SU-DHL-6 (cell line): ENCODE measurements around the gene MYH16.

Experiments
- H2AFZ ChIP-seq: fragments of 200-600 bp; sonication (generic); 2 replicates; pipeline ENCODE4 v1.6.1; 2014; ENCODE audit warnings: low read depth, mild to moderate bottlenecking, moderate library complexity, mixed read lengths, antibody characterized with exemption, low read length; ENCODE audit not compliant: severe bottlenecking
- H3F3A ChIP-seq: fragments of 200-600 bp; shearing (Covaris generic); 2 replicates; pipeline ENCODE4 v1.6.0; 2016; ENCODE audit warnings: antibody characterized with exemption, mild to moderate bottlenecking; ENCODE audit not compliant: insufficient read depth
- H3K27ac ChIP-seq: fragments of 200-600 bp; sonication (generic); 2 replicates; pipeline ENCODE4 v1.5.1; 2016; ENCODE audit warnings: low read depth, mild to moderate bottlenecking, low read length, moderate library complexity, mixed read lengths
- H3K27me3 ChIP-seq: fragments of 200-600 bp; sonication (generic), shearing (Covaris generic); 2 replicates; pipeline ENCODE4 v1.6.0; 2014; ENCODE audit warnings: mild to moderate bottlenecking, low read length
- H3K36me3 ChIP-seq: fragments of 200-600 bp; sonication (generic); 2 replicates; pipeline ENCODE4 v1.6.1; 2014; ENCODE audit warnings: mild to moderate bottlenecking, low read length, mixed read lengths
- H3K4me2 ChIP-seq: fragments of 300-600, 200-600 bp; shearing (Covaris generic), sonication (generic); 2 replicates; pipeline ENCODE4 v1.6.0; 2014; ENCODE audit warnings: low read length, low read depth, mild to moderate bottlenecking; ENCODE audit not compliant: poor library complexity, severe bottlenecking
- H3K4me3 ChIP-seq: fragments of 200-600 bp; sonication (generic); 2 replicates; pipeline ENCODE4 v1.5.1; 2014; ENCODE audit warnings: antibody characterized with exemption, low read length, mild to moderate bottlenecking, mixed read lengths; ENCODE audit not compliant: insufficient read depth, poor library complexity, severe bottlenecking
- H3K79me2 ChIP-seq: fragments of 200-600 bp; sonication (generic); 2 replicates; pipeline ENCODE4 v1.6.1; 2014; ENCODE audit warnings: mild to moderate bottlenecking, low read length, moderate library complexity; ENCODE audit not compliant: insufficient read depth
- H3K9ac ChIP-seq: fragments of 200-600 bp; sonication (generic); 2 replicates; pipeline ENCODE4 v1.7.0; 2014; ENCODE audit warnings: mild to moderate bottlenecking, low read length
- H3K9me2 ChIP-seq: fragments of 200-600 bp; sonication (generic); replicated peaks from 2 replicates; pipeline ENCODE4 v1.6.1; 2014; ENCODE audit warnings: low read length; ENCODE audit not compliant: insufficient read depth
- H3K9me3 ChIP-seq: fragments of 200-600 bp; sonication (generic); 2 replicates; pipeline ENCODE4 v1.6.1; 2014; ENCODE audit warnings: low read length, mixed read lengths; ENCODE audit not compliant: insufficient read depth
- H4K20me1 ChIP-seq: fragments of 200-600 bp; sonication (generic); 2 replicates; pipeline ENCODE4 v1.6.1; 2014; ENCODE audit warnings: low read depth, mild to moderate bottlenecking, antibody characterized with exemption, low read length, moderate library complexity, mixed read lengths
- EZH2phosphoT487 ChIP-seq: fragments of 200-600 bp; sonication (generic), shearing (Covaris generic); conservative IDR thresholded peaks from 2 replicates; pipeline ENCODE4 v1.6.1; 2018; ENCODE audit warnings: mild to moderate bottlenecking, antibody characterized with exemption, low read length, moderate library complexity, mixed read lengths
- TF ChIP-seq, protein P1 (sequence below): fragments of 200-600 bp; sonication (generic); IDR thresholded peaks from one replicate; pipeline ENCODE4 v1.5.1; 2017; ENCODE audit warnings: antibody characterized with exemption, mild to moderate bottlenecking, low read length, moderate library complexity; ENCODE audit not compliant: insufficient read depth, poor library complexity, severe bottlenecking

The MYH16 gene

DNA sequence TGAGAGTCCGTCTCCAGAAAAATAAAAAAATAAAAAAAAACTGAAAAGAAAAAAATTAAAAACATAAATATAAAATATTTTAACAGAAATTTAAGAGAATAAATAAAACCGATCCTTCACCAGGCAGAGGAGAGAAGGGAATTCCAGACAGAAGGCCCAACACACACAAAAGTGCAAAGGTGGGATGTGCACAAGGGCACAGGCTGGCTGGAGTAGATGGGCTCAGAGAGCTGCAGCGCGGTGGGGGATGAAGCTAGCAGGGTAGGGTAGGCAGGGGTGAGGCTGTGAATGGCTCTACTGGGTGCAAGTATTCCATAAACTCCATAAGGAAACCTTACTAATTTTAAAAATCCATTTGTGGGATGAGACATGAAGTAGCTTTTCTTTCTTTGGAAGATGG lies 37.4 kb downstream of the MYH16 start:
- Histone ChIP-seq H4K20me1 (no peaks in the 10 kb centered on the region), H3K27ac (no peak overlapping the region), H3K9me3 (no peaks in the 10 kb centered on the region), H3F3A (no peaks in the 10 kb centered on the region), H3K9me2 (no peaks in the 10 kb centered on the region), H3K36me3 (no peaks in the 10 kb centered on the region), H3K9ac (no peak overlapping the region), H2AFZ (no peak overlapping the region), H3K4me2 (no peak overlapping the region), H3K4me3 (no peak overlapping the region), H3K79me2 (no peaks in the 10 kb centered on the region), H3K27me3 (no peaks in the 10 kb centered on the region)
- TF ChIP-seq EZH2phosphoT487, result no peak
- TF ChIP-seq, protein P1, sequence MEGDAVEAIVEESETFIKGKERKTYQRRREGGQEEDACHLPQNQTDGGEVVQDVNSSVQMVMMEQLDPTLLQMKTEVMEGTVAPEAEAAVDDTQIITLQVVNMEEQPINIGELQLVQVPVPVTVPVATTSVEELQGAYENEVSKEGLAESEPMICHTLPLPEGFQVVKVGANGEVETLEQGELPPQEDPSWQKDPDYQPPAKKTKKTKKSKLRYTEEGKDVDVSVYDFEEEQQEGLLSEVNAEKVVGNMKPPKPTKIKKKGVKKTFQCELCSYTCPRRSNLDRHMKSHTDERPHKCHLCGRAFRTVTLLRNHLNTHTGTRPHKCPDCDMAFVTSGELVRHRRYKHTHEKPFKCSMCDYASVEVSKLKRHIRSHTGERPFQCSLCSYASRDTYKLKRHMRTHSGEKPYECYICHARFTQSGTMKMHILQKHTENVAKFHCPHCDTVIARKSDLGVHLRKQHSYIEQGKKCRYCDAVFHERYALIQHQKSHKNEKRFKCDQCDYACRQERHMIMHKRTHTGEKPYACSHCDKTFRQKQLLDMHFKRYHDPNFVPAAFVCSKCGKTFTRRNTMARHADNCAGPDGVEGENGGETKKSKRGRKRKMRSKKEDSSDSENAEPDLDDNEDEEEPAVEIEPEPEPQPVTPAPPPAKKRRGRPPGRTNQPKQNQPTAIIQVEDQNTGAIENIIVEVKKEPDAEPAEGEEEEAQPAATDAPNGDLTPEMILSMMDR, result no peak

DNA sequence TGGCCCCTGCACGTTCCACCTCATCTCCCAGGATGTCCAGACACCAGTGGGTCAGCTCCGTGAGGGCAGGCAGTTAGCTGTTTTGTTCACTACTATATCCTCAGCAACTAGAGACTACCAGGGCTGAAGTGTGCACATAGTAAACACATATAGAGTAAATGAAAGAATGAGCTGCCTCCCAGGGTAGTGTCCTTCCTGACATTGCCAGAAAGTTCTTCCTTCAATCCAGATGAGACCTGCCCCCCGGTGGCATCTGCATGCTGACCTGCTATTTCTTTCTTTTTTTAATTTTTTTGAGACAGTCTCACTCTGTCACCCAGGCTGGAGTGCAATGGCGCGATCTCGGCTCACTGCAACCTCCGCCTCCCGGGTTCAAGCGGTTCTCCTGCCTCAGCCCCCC lies 39.1 kb downstream of the MYH16 start:
- TF ChIP-seq, protein P1, result no peak
- no peak for TF ChIP-seq EZH2phosphoT487

DNA sequence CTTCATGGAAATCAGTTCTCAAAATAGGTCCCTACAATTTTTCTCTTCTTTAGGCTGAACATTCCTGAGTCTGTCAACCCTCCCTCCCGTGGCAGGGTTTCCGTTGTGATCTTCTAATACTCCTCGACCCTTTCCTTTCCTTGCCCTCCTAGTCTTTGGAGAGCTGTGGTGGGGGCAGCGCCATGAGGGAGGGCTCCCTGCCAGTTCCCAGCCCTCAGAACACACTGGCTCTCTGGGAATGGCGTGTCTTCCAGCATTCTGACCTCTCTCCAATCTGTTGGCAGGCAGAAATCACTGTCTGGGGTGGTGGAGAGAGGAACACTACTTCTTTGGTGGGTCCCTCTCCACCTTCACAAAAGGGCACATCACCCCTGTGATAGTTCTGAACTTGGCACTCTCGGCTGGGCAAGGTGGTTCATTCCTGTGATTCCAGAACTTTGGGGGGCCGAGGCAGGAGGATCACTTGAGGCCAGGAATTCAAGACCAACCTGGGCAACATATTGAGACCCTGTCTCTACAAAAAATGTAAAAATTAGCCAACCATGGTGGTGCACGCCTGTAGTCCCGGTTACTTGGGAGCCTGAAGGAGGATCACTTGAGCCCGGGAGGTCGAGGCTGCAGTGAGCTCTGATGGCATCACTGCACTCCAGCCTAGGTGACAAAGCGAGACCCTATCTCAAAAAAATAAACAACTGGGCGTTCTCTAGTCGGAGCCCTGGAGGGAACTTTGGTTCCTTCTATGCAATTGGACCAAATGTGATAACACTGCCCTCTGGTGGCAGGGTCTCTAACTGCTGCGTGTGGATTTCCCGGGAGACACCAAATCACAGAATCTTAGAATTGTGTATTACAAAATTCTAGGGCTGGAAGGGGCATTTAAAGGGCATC lies 39.9 kb downstream of the MYH16 start:
- Histone ChIP-seq H3K9me2 (no peaks in the 10 kb centered on the region), H3K4me3 (no peak overlapping the region), H3K36me3 (no peaks in the 10 kb centered on the region), H3K9ac (no peak overlapping the region), H4K20me1 (no peaks in the 10 kb centered on the region), H3K27me3 (no peaks in the 10 kb centered on the region), H3K9me3 (no peaks in the 10 kb centered on the region), H3K4me2 (no peak overlapping the region), H2AFZ (no peak overlapping the region), H3K79me2 (no peaks in the 10 kb centered on the region), H3F3A (no peaks in the 10 kb centered on the region), H3K27ac (no peak overlapping the region)
- TF ChIP-seq EZH2phosphoT487, result no peak
- TF ChIP-seq, protein P1, result peak; percentile 97

More for the DNA sequence above, 39.1 kb downstream of the MYH16 start:
- Histone ChIP-seq H3K9me3 (no peaks in the 10 kb centered on the region), H3K4me3 (no peak overlapping the region), H3K9ac (no peak overlapping the region), H3K9me2 (no peaks in the 10 kb centered on the region), H3K27me3 (no peaks in the 10 kb centered on the region), H4K20me1 (no peaks in the 10 kb centered on the region), H2AFZ (no peak overlapping the region), H3K79me2 (no peaks in the 10 kb centered on the region), H3F3A (no peaks in the 10 kb centered on the region), H3K27ac (no peak overlapping the region), H3K36me3 (no peaks in the 10 kb centered on the region), H3K4me2 (no peak overlapping the region)
